Activated CD4-positive, alpha-beta T cell treated with anti-CD3 and anti-CD28 coated beads for 36 hours (primary cell): ENCODE measurements around the gene C14orf93. TPM values are rescaled to one million over a fixed set of nuclear protein-coding genes. Genes with fewer than 3 reads are reported as not detected.
A peak's percentile ranks its signal among the peaks of the same experiment; 100 is the strongest.
"Not testable (repeated sequence)": the region's sequence is repeated elsewhere in the genome, so short reads cannot be mapped to it uniquely, and the experiment has no call there.

ENCODE experiments used
- ATAC-seq: fragments of 200-7000 bp; cut with Tn5 transposase; one replicate; pipeline ENCODE4 v1.10.0; 2021; ENCODE audit warnings: mild to moderate bottlenecking, moderate library complexity
- CTCF ChIA-PET: fragments of 350-600 bp; sonication (Branson Sonifier 250); formaldehyde crosslinking; loops from one replicate; lab custom pipeline; 2021; ENCODE audit warnings: antibody characterized with exemption; lab: Charles Lee
- POLR2A ChIA-PET: fragments of 350-600 bp; sonication (Branson Sonifier 250); formaldehyde crosslinking; loops from one replicate; lab custom pipeline; 2021; ENCODE audit warnings: antibody characterized with exemption, inconsistent platforms; lab: Charles Lee
- DNase-seq: peaks from one replicate; pipeline ENCODE4 v3.0.0-alpha.2; 2020
- H3K27ac Mint-ChIP-seq: one replicate; pipeline ENCODE4 v1.8.0; 2021; ENCODE audit warnings: mixed read lengths
- H3K27me3 Mint-ChIP-seq: one replicate; pipeline ENCODE4 v1.8.0; 2021; ENCODE audit warnings: mixed read lengths
- H3K36me3 Mint-ChIP-seq: one replicate; pipeline ENCODE4 v1.8.0; 2021; ENCODE audit warnings: low read depth, mixed read lengths
- H3K4me1 Mint-ChIP-seq: one replicate; pipeline ENCODE4 v1.8.0; 2021; ENCODE audit warnings: mixed read lengths
- H3K4me3 Mint-ChIP-seq: one replicate; pipeline ENCODE4 v1.8.0; 2021; ENCODE audit warnings: mild to moderate bottlenecking, moderate library complexity, mixed read lengths
- H3K9me3 Mint-ChIP-seq: one replicate; pipeline ENCODE4 v1.8.0; 2021; ENCODE audit warnings: low read depth, mixed read lengths
- intact Hi-C, 2 experiments: fragments of 100-400 bp; cut with DNase I in 1 of 2; cut with micrococcal nuclease in 1 of 2; formaldehyde crosslinking; loops; one replicate each; pipeline versions ENCODE4 v1.14.2 to v1.15.1; 2022 to 2024; cut with DNase I, micrococcal nuclease
- total RNA-seq, 2 experiments: library from RNA; stranded (reverse); gene quantifications; one replicate each; pipeline ENCODE4 v1.2.3, GENCODE V29; 2021

C14orf93 gene
- total RNA-seq, 2 experiments from 2014 or later = 10.7 to 11.5 TPM

DNA sequence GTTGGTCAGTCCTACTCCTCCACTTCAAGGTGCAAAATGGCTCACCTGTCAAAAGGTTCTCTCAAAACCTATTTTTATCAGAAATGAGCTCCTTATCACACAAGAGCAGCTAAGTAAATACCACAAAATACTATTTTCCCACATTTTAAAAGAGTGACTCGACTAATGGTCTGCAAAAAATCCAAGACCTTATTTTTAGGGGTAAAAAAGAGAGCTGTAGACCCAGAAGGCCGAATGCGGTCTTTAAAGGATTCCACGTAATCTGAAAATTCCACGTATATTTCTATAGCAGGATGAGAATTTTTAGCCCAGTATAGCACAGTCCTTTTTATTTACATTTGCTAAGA, 3.8 kb downstream of the C14orf93 start:
- POLR2A ChIA-PET = interaction anchor here (0.9 to 2.9 kb wide), 9 partner anchors 11 to 89 kb away, joined by 4 to 16 read pairs (median 5); partner anchors contain the start of genes ACIN1, C14orf119, HAUS4 and PRMT5
- ATAC-seq (no peak), DNase-seq (no peak)
- intact Hi-C loops = loop anchor here in 1 of 2 experiments (5.0 kb wide), 1 partner anchor 51 kb away; the partner anchor contains the start of gene CDH24
- H3K9me3 Mint-ChIP-seq = no peaks in the 10 kb centered on the region
- no peaks in the 10 kb centered on the region for H3K27me3 Mint-ChIP-seq
- CTCF ChIA-PET = interaction anchor here (0.6 to 3.9 kb wide), 29 partner anchors 10 to 524 kb away, joined by 3 to 61 read pairs (median 9); partner anchors contain the start of genes AJUBA, CDH24, HAUS4 and PRMT5
- no peaks in the 10 kb centered on the region for H3K36me3 Mint-ChIP-seq
- peaks cover 42% of the 10 kb centered on the region for H3K4me1 Mint-ChIP-seq
- H3K27ac Mint-ChIP-seq = peak overlapping the region; percentile 99
- H3K4me3 Mint-ChIP-seq = peak overlapping the region; percentile 95

DNA sequence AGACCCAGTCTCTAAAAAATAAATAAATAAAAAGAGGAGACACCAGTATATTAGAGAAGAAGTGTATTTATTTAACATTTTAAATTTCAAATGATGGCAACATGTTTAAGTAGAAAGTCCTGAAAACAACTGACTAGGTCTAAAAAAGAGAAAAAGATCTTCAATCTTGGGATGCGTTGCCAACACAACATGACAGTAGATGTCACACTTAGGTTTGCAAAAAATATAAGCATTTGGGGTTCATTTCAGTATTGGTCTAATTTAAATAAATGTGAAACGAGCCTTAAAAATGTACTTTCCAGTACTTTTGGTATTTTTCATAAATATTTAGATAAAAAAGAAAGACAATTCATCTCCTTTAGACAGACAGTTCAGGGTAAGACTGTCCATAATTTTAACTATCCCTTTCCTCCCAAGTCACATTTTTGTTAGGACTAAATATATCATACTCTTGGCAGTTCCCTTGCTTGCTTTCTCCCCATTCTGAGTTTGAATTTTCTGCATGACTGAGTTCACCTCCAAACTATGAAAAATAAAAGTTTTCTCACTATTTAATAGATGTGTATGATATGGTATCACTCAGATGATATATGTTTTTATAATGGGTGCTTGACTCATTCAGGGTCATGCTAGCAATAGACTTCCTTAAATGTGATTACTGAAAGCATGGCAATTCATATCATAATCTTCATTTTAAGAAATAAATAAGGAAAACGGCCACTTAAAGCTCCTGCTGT, 4.3 kb downstream of the C14orf93 start:
- H3K36me3 Mint-ChIP-seq = no peaks in the 10 kb centered on the region
- intact Hi-C loops = loop anchor here in 1 of 2 experiments (5.0 kb wide), 1 partner anchor 52 kb away; the partner anchor contains the start of gene CDH24
- POLR2A ChIA-PET = interaction anchor here (0.9 to 2.1 kb wide), 5 partner anchors 12 to 89 kb away, joined by 4 to 16 read pairs (median 4); partner anchors contain the start of genes ACIN1 and C14orf119
- DNase-seq = no peak
- peaks cover 47% of the 10 kb centered on the region for H3K4me1 Mint-ChIP-seq
- no peaks in the 10 kb centered on the region for H3K27me3 Mint-ChIP-seq
- H3K27ac Mint-ChIP-seq = peak overlapping the region; percentile 99
- CTCF ChIA-PET = interaction anchor here (0.6 to 3.9 kb wide), 26 partner anchors 9 to 523 kb away, joined by 3 to 61 read pairs (median 11); partner anchors contain the start of genes AJUBA, CDH24, HAUS4 and PRMT5
- H3K9me3 Mint-ChIP-seq = no peaks in the 10 kb centered on the region
- H3K4me3 Mint-ChIP-seq = peak overlapping the region; percentile 95
- no peak for ATAC-seq

DNA sequence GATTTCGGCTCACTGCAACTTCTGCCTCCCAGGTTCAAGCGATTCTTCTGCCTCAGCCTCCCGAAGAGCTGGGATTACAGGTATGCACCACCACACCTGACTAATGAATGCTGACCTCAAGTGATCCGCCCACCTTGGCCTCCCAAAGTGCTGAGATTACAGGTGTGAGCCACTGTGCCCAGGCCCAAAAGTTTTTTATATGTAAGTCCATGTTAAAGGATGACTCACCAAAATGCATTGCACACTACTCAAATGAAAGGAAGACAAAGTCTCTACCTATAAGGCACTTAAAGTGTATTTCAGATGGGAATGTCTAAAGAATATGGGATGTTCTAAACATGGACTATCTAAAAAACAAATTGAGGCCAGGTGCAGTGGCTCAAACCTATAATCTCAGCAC, 5.7 kb downstream of the C14orf93 start:
- CTCF ChIA-PET = interaction anchor here (1.0 to 2.6 kb wide), 4 partner anchors 9 to 22 kb away, joined by 3 to 11 read pairs (median 4); partner anchors contain the start of gene AJUBA
- H3K27me3 Mint-ChIP-seq, POLR2A ChIA-PET, DNase-seq, H3K4me3 Mint-ChIP-seq, ATAC-seq, H3K9me3 Mint-ChIP-seq, intact Hi-C loops, H3K36me3 Mint-ChIP-seq, H3K27ac Mint-ChIP-seq: not testable (repeated sequence)
- peaks cover 40% of the 10 kb centered on the region for H3K4me1 Mint-ChIP-seq

DNA sequence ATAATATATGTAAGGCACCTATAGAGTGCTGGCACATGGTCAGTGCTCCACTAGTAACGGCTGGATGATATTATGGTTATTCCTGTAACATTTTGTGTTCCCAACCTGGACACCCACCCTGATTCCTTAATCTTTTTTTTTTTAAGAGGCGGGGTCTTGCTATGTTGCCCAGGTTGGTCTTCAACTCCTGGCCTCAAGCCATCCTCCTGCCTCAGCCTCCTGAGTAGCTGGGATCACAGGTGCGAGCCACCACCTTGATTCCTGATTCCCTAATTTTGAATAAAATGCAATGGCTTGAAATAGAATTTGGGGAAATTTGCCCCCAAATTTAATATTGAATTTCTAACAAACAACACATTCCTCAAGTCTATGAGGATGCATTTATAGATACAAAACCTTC, 7.4 kb downstream of the C14orf93 start:
- POLR2A ChIA-PET = no interaction called here
- H3K27me3 Mint-ChIP-seq = no peaks in the 10 kb centered on the region
- no peak overlapping the region for H3K4me3 Mint-ChIP-seq
- CTCF ChIA-PET = interaction anchor here (0.5 to 2.2 kb wide), 5 partner anchors 10 to 100 kb away, joined by 3 to 5 read pairs (median 3); no protein-coding TSS in a partner anchor
- intact Hi-C loops = no loop called here
- peaks cover 25% of the 10 kb centered on the region for H3K4me1 Mint-ChIP-seq
- H3K9me3 Mint-ChIP-seq = no peaks in the 10 kb centered on the region
- ATAC-seq (no peak), DNase-seq (no peak)
- H3K27ac Mint-ChIP-seq = no peak overlapping the region
- H3K36me3 Mint-ChIP-seq = no peaks in the 10 kb centered on the region

DNA sequence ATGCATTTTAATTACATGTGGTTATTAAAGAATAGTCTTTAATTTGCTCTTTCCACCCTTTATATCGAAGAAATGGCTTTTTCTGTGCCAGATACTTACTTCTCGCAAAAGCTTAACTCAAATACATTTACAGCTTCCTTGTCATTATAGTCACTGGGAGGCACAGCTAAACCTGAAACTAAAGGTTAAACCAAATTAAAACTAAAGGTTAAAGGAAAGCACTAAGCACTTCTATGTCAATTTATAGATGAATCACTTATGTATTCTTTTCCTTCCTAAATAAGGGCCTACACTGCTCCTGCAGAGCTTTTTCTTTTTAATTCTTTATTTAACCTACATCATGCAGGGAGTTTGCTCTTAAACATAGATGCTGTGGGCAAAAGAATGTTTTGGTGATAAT, 9.1 kb downstream of the C14orf93 start:
- Mint-ChIP-seq H3K36me3 (no peaks in the 10 kb centered on the region), H3K4me3 (no peak overlapping the region), H3K9me3 (no peaks in the 10 kb centered on the region), H3K27me3 (no peaks in the 10 kb centered on the region), H3K4me1 (peaks cover 12% of the 10 kb centered on the region), H3K27ac (no peak overlapping the region)
- DNase-seq (no peak), ATAC-seq (peak; percentile 72)
- CTCF ChIA-PET = interaction anchor here (0.5 to 2.4 kb wide), 14 partner anchors 8 to 99 kb away, joined by 3 to 19 read pairs (median 4); partner anchors contain the start of genes AJUBA, CDH24 and PSMB11
- intact Hi-C loops = no loop called here
- POLR2A ChIA-PET = interaction anchor here (0.6 kb wide), 1 partner anchor 57 kb away, joined by 3 read pairs; no protein-coding TSS in a partner anchor

DNA sequence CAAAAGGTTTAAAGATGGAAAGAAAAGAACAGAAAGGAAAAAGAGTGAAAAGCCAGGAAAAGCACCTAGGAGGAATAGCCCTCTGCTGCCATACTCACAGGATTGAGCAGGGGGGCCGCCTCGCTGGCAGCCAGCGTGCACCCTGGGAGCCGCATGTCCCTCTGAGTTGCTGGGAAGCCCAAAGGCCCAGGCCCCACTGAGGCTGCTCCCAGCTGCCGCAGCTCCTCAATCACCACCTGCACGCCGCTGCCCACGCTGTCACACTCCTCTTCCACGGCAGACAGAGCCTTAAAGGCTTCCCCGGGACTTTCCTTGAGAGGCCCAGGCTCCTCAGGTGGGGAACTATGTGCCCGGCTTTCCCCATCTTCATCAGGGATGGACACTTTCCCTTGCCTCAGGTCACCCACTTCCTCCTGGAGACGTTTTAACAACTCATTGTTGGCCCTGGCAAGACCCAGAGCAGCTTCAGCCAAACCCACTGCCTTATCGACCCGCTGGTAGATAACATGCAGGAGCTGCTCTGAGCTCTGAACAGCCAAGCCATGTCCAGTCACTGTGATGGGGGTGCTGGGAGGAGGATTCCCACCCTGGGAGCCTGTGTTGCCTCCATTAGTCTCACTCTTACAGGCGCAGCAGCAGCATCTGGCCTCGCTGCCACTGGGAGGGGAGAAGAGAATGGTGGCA, 11.5 kb downstream of the C14orf93 start:
- POLR2A ChIA-PET = interaction anchor here (1.7 kb wide), 1 partner anchor 9 kb away, joined by 5 read pairs; no protein-coding TSS in a partner anchor
- Mint-ChIP-seq H3K36me3 (no peaks in the 10 kb centered on the region), H3K4me1 (peaks cover 5% of the 10 kb centered on the region), H3K4me3 (no peak overlapping the region), H3K27me3 (no peaks in the 10 kb centered on the region), H3K27ac (no peak overlapping the region), H3K9me3 (no peaks in the 10 kb centered on the region)
- DNase-seq (no peak), ATAC-seq (no peak)
- intact Hi-C loops = no loop called here
- CTCF ChIA-PET = interaction anchor here (0.7 to 4.7 kb wide), 2 partner anchors 9 to 70 kb away, joined by 3 to 50 read pairs; no protein-coding TSS in a partner anchor

DNA sequence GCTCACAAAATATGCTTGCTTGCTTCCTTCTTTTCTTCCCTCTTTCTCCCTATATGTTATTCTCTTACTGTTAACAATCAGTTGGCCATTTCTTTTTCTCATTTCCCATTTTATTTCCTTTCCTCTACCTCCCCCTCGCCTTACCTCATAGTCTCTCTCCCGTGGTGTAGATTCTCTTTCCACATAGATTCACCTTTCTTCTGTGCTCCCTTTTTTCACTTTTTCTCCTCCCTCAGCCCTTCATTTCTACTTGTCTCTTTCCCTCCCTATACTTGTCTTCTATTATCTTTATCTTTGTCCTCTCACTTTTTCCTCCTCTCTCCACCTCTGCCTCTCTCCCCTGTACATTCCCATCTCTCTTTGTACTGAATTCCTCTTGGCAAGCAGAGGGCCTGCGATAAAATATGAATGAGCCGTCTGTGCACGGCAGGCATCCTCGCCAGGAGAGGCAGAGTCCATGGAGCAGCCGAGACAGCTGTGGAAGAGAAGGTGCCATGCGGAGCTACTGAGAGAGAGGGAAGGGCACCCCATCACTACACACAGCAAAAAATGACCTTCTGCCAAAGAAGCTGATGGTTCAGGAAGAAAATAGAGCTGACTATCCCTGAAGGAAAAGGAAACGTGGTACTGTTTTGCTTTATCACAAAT, 12.1 kb downstream of the C14orf93 start:
- no peak for DNase-seq
- Mint-ChIP-seq H3K36me3 (no peaks in the 10 kb centered on the region), H3K27ac (no peak overlapping the region), H3K4me1 (peaks cover 5% of the 10 kb centered on the region), H3K4me3 (no peak overlapping the region), H3K27me3 (no peaks in the 10 kb centered on the region), H3K9me3 (no peaks in the 10 kb centered on the region)
- intact Hi-C loops = no loop called here
- POLR2A ChIA-PET = interaction anchor here (1.7 kb wide), 1 partner anchor 9 kb away, joined by 5 read pairs; no protein-coding TSS in a partner anchor
- CTCF ChIA-PET = interaction anchor here (0.7 to 6.3 kb wide), 3 partner anchors 10 to 71 kb away, joined by 3 to 110 read pairs (median 50); partner anchors contain the start of gene AJUBA
- no peak for ATAC-seq

DNA sequence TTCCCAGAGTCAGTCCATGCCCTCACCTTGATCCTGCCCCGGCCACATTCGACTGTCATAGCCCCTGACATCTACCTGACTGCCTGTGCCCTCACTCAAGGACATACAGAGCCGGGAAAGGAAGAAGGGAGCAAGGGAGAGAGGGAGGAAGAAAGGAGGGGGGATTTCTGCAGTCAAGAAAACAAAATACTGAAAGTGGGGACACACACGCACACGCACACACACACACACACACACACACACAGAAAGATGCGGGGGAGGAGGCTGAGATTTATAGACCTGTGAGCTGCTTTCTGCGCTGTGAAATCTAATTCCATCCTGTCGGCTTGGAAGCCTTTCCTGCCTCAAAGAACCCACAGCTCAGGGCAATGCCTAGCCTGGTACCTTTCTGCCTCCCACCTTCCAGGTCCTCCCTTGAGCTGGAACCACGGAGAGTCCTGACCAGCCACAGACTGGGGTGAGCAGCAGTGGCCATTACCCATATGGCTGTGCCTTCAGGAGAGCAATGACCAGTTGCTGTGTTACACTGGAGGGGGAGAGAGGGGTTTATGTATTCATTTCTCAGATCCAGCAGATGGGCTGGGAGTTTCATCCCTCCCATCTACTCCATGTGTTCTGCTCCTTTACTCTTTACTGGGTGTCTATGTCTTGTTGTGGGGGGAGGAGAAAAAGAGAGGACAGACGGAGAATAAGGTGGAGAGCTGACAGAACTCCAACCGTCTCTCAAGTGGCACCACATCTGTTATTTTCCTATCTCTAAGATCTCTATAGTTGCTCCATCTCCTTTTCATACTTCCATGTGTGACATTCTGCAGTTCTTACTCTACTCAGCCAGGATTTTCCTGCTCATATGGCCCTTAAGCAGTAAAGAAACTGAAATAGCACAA, 12.9 kb downstream of the C14orf93 start:
- H3K4me3 Mint-ChIP-seq = no peak overlapping the region
- peaks cover 5% of the 10 kb centered on the region for H3K4me1 Mint-ChIP-seq
- H3K27me3 Mint-ChIP-seq = no peaks in the 10 kb centered on the region
- intact Hi-C loops = no loop called here
- H3K27ac Mint-ChIP-seq = no peak overlapping the region
- DNase-seq = peak; percentile 24
- ChIA-PET POLR2A (interaction anchor here (1.7 kb wide), 1 partner anchor 10 kb away, joined by 5 read pairs; no protein-coding TSS in a partner anchor), CTCF (interaction anchor here (0.6 to 18.1 kb wide), 9 partner anchors 10 to 321 kb away, joined by 3 to 751 read pairs (median 11); partner anchors contain the start of genes AJUBA and CDH24)
- ATAC-seq = no peak
- H3K36me3 Mint-ChIP-seq = no peaks in the 10 kb centered on the region
- no peaks in the 10 kb centered on the region for H3K9me3 Mint-ChIP-seq

DNA sequence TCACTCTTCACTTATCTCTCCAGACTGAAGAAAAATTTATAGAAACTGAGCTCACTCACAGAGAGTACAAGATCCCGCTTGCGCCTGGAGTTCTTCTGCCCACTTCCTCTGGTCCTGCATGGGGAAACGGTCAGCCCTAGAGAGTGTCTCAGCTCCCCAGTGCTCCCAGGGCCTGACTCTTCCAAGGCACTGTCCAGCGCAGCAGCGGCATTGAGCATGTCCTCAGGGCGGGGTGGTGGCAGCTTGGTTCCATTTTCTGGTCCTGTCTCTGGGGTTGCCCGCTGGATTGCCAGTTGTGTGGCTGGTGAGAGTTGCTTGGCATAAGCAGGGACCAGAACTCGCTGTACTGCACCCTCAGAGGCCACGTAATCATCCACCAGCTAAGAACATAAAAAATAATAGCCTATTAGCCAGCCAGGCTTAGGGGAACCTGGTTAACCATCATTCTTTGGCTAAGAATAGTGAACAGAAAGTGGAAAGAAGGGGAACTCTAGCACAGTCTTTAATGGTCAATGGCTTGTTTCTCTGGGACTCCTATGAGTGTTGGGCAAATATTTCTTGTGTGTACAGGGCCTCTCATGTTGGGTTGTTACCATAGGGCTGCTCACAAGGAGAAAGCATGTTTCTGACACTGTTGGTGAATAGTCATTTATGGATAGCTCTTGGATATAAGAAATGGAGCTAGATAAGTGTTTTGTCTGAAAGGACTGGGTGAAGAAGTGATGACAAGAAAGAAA, 13.9 kb downstream of the C14orf93 start:
- ATAC-seq (no peak), DNase-seq (no peak)
- Mint-ChIP-seq H3K27me3 (no peaks in the 10 kb centered on the region), H3K9me3 (no peaks in the 10 kb centered on the region), H3K4me1 (peaks cover 5% of the 10 kb centered on the region), H3K36me3 (no peaks in the 10 kb centered on the region), H3K27ac (no peak overlapping the region), H3K4me3 (no peak overlapping the region)
- ChIA-PET CTCF (interaction anchor here (0.9 to 18.1 kb wide), 20 partner anchors 8 to 305 kb away, joined by 3 to 751 read pairs (median 4); partner anchors contain the start of genes AJUBA, CDH24, PSMB11 and PSMB5), POLR2A (interaction anchor here (0.6 to 1.5 kb wide), 3 partner anchors 11 to 62 kb away, joined by 3 to 7 read pairs (median 4); no protein-coding TSS in a partner anchor)
- intact Hi-C loops = loop anchor here in 1 of 2 experiments (2.0 kb wide), 1 partner anchor 63 kb away; no protein-coding TSS in a partner anchor
